ENCODE data around the gene LIMD2.

DNA sequence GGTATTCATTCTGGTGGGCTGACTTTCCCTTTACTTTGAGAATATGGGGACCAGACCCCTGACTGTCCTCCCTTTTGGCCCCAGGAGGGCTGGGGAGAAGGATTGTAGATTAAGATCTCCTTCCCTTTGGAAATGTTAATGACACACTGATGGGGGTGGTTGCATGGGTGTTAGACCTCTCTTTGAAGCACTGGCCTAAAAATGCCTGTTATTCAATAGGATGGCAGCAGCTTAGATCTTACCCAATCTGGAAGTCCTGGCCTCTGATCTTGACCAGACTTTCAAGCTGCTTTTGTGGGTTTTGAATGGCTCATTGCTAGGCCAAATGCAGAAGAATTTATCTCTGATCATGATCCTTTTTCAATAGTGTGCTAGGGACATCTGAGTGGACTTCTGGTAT, 52.0 kb downstream of the LIMD2 start:
- TF ChIP-seq, protein P1, sequence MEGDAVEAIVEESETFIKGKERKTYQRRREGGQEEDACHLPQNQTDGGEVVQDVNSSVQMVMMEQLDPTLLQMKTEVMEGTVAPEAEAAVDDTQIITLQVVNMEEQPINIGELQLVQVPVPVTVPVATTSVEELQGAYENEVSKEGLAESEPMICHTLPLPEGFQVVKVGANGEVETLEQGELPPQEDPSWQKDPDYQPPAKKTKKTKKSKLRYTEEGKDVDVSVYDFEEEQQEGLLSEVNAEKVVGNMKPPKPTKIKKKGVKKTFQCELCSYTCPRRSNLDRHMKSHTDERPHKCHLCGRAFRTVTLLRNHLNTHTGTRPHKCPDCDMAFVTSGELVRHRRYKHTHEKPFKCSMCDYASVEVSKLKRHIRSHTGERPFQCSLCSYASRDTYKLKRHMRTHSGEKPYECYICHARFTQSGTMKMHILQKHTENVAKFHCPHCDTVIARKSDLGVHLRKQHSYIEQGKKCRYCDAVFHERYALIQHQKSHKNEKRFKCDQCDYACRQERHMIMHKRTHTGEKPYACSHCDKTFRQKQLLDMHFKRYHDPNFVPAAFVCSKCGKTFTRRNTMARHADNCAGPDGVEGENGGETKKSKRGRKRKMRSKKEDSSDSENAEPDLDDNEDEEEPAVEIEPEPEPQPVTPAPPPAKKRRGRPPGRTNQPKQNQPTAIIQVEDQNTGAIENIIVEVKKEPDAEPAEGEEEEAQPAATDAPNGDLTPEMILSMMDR (conservative IDR thresholded peaks at IDR 0.05; ENCODE audit: low read depth, low read length): no peak
- TF ChIP-seq MXI1 (IDR thresholded peaks at IDR 0.05; ENCODE audit: borderline replicate concordance, low read depth, low read length): no peak
- TF ChIP-seq RFX5 (IDR thresholded peaks at IDR 0.05; ENCODE audit: low read depth, low read length): no peak
- no peak for TF ChIP-seq NFE2L2 (IDR thresholded peaks at IDR 0.05; ENCODE audit: low read depth, low read length)
- TF ChIP-seq, protein P2, sequence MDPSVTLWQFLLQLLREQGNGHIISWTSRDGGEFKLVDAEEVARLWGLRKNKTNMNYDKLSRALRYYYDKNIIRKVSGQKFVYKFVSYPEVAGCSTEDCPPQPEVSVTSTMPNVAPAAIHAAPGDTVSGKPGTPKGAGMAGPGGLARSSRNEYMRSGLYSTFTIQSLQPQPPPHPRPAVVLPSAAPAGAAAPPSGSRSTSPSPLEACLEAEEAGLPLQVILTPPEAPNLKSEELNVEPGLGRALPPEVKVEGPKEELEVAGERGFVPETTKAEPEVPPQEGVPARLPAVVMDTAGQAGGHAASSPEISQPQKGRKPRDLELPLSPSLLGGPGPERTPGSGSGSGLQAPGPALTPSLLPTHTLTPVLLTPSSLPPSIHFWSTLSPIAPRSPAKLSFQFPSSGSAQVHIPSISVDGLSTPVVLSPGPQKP (IDR thresholded peaks at IDR 0.05; ENCODE audit: borderline replicate concordance, low read depth, low read length): no peak
- no peak for TF ChIP-seq BHLHE40 (IDR thresholded peaks at IDR 0.05; ENCODE audit: low read depth, low read length)
- no peak for TF ChIP-seq SMC3 (IDR thresholded peaks at IDR 0.05; ENCODE audit: low read depth, low read length)
- no peak for TF ChIP-seq CEBPB (IDR thresholded peaks at IDR 0.05; ENCODE audit: low read depth, low read length)
